ENCODE results near the gene TRPC6.

TRPC6 gene

GRCh38 chr11:101566626-101567025, 17.2 kb downstream of the TRPC6 start:
- Histone ChIP-seq H3K36me3 (ENCODE audit: insufficient read depth, low read length) (no peaks in the 10 kb centered on the region), H3K27me3 (ENCODE audit: insufficient read depth, low read length, poor library complexity, severe bottlenecking) (no peaks in the 10 kb centered on the region), H3K4me3 (ENCODE audit: low read length, poor library complexity, severe bottlenecking) (no peak overlapping the region), H3K79me2 (ENCODE audit: insufficient read depth, low read length) (no peaks in the 10 kb centered on the region), H3F3A (ENCODE audit: low read depth) (no peaks in the 10 kb centered on the region), H3K4me2 (ENCODE audit: low read depth, low read length, poor library complexity, severe bottlenecking) (no peak overlapping the region), H3K4me1 (ENCODE audit: insufficient read depth, low read length, poor library complexity, severe bottlenecking) (no peaks in the 10 kb centered on the region), H2AFZ (ENCODE audit: low read length) (no peak overlapping the region), H4K20me1 (ENCODE audit: insufficient read depth, low read length, poor library complexity, severe bottlenecking) (no peaks in the 10 kb centered on the region), H3K9me3 (ENCODE audit: insufficient read depth, low read depth, low read length) (no peaks in the 10 kb centered on the region), H3K9ac (ENCODE audit: low read depth, low read length, poor library complexity, severe bottlenecking) (no peak overlapping the region), H3K9me2 (replicated peaks; ENCODE audit: low read depth, low read length) (no peaks in the 10 kb centered on the region)
- TF ChIP-seq EZH2phosphoT487 (IDR thresholded peaks at IDR 0.05; ENCODE audit: borderline replicate concordance), result no peak
- no peak for TF ChIP-seq CTCF (conservative IDR thresholded peaks at IDR 0.05; ENCODE audit: low read length)

GRCh38 chr11:101563166-101563565, 20.6 kb downstream of the TRPC6 start:
- TF ChIP-seq CTCF (conservative IDR thresholded peaks at IDR 0.05; ENCODE audit: low read length) (no peak), EZH2phosphoT487 (IDR thresholded peaks at IDR 0.05; ENCODE audit: borderline replicate concordance) (no peak)
- H3K4me2 ChIP-seq (ENCODE audit: low read depth, low read length, poor library complexity, severe bottlenecking), result no peak overlapping the region

GRCh38 chr11:101555366-101555765, 28.4 kb downstream of the TRPC6 start:
- no peak overlapping the region for H3K9ac ChIP-seq (ENCODE audit: low read depth, low read length, poor library complexity, severe bottlenecking)
- TF ChIP-seq EZH2phosphoT487 (IDR thresholded peaks at IDR 0.05; ENCODE audit: borderline replicate concordance) (no peak), CTCF (conservative IDR thresholded peaks at IDR 0.05; ENCODE audit: low read length) (no peak)
- no peak overlapping the region for H2AFZ ChIP-seq (ENCODE audit: low read length)

More at GRCh38 chr11:101563166-101563565, 20.6 kb downstream of the TRPC6 start:
- Histone ChIP-seq H3K9me3 (ENCODE audit: insufficient read depth, low read depth, low read length) (no peaks in the 10 kb centered on the region), H3K79me2 (ENCODE audit: insufficient read depth, low read length) (no peaks in the 10 kb centered on the region), H3K27me3 (ENCODE audit: insufficient read depth, low read length, poor library complexity, severe bottlenecking) (no peaks in the 10 kb centered on the region), H3K9me2 (replicated peaks; ENCODE audit: low read depth, low read length) (no peaks in the 10 kb centered on the region), H4K20me1 (ENCODE audit: insufficient read depth, low read length, poor library complexity, severe bottlenecking) (no peaks in the 10 kb centered on the region), H2AFZ (ENCODE audit: low read length) (no peak overlapping the region), H3K4me3 (ENCODE audit: low read length, poor library complexity, severe bottlenecking) (no peak overlapping the region), H3K36me3 (ENCODE audit: insufficient read depth, low read length) (no peaks in the 10 kb centered on the region), H3K4me1 (ENCODE audit: insufficient read depth, low read length, poor library complexity, severe bottlenecking) (no peaks in the 10 kb centered on the region), H3F3A (ENCODE audit: low read depth) (no peaks in the 10 kb centered on the region), H3K9ac (ENCODE audit: low read depth, low read length, poor library complexity, severe bottlenecking) (no peak overlapping the region)

More at GRCh38 chr11:101555366-101555765, 28.4 kb downstream of the TRPC6 start:
- H3K4me3 ChIP-seq (ENCODE audit: low read length, poor library complexity, severe bottlenecking), result no peak overlapping the region
- H3K79me2 ChIP-seq (ENCODE audit: insufficient read depth, low read length), result no peaks in the 10 kb centered on the region
- no peaks in the 10 kb centered on the region for H3K4me1 ChIP-seq (ENCODE audit: insufficient read depth, low read length, poor library complexity, severe bottlenecking)
- H3K4me2 ChIP-seq (ENCODE audit: low read depth, low read length, poor library complexity, severe bottlenecking), result no peak overlapping the region
- no peaks in the 10 kb centered on the region for H3K36me3 ChIP-seq (ENCODE audit: insufficient read depth, low read length)
- no peaks in the 10 kb centered on the region for H3F3A ChIP-seq (ENCODE audit: low read depth)
- no peaks in the 10 kb centered on the region for H3K9me3 ChIP-seq (ENCODE audit: insufficient read depth, low read depth, low read length)
- no peaks in the 10 kb centered on the region for H3K9me2 ChIP-seq (replicated peaks; ENCODE audit: low read depth, low read length)
- no peaks in the 10 kb centered on the region for H4K20me1 ChIP-seq (ENCODE audit: insufficient read depth, low read length, poor library complexity, severe bottlenecking)
- H3K27me3 ChIP-seq (ENCODE audit: insufficient read depth, low read length, poor library complexity, severe bottlenecking), result no peaks in the 10 kb centered on the region
